H9 (cell line): ENCODE data around the gene ACOT7. TPM values are rescaled to one million over a fixed set of nuclear protein-coding genes. Genes with fewer than 3 reads are reported as not detected.
A peak's percentile ranks its signal among the peaks of the same experiment; 100 is the strongest.

ENCODE experiments used
- DNase-seq: peaks from one replicate; pipeline ENCODE4 v3.0.0-alpha.2; 2017
- H2AFZ ChIP-seq: one replicate; pipeline ENCODE4 v1.6.1; 2013; ENCODE audit warnings: mild to moderate bottlenecking, low read length, control low read depth, moderate library complexity
- H2AK5ac ChIP-seq: 2 replicates; pipeline ENCODE4 v1.6.1; 2013; ENCODE audit warnings: low read length, control low read depth, mixed read lengths; ENCODE audit not compliant: insufficient read length
- H2BK120ac ChIP-seq: one replicate; pipeline ENCODE4 v1.6.1; 2013; ENCODE audit warnings: low read depth, mild to moderate bottlenecking, low read length, control low read depth, inconsistent platforms; ENCODE audit not compliant: poor library complexity, severe bottlenecking
- H2BK12ac ChIP-seq: 2 replicates; pipeline ENCODE4 v1.6.1; 2013; ENCODE audit warnings: low read length, control low read depth, mixed read lengths, low read depth; ENCODE audit not compliant: insufficient read length
- H2BK15ac ChIP-seq: 2 replicates; pipeline ENCODE4 v1.6.1; 2013; ENCODE audit warnings: low read depth, low read length, control low read depth
- H2BK20ac ChIP-seq: one replicate; pipeline ENCODE4 v1.6.1; 2013; ENCODE audit warnings: low read depth, mild to moderate bottlenecking, low read length, control low read depth, inconsistent platforms; ENCODE audit not compliant: poor library complexity, severe bottlenecking
- H2BK5ac ChIP-seq: 2 replicates; pipeline ENCODE4 v1.6.1; 2013; ENCODE audit warnings: low read length, control low read depth, mixed read lengths; ENCODE audit not compliant: insufficient read length
- H3K14ac ChIP-seq: 2 replicates; pipeline ENCODE4 v1.6.1; 2013; ENCODE audit warnings: low read length, control low read depth; ENCODE audit not compliant: insufficient read depth
- H3K18ac ChIP-seq: 2 replicates; pipeline ENCODE4 v1.6.1; 2013; ENCODE audit warnings: low read depth, mild to moderate bottlenecking, mixed read lengths, low read length, control low read depth; ENCODE audit not compliant: insufficient read length
- H3K23ac ChIP-seq: 2 replicates; pipeline ENCODE4 v1.6.1; 2013; ENCODE audit warnings: low read length, control low read depth, mixed read lengths, low read depth; ENCODE audit not compliant: insufficient read length
- H3K23me2 ChIP-seq: 2 replicates; pipeline ENCODE4 v1.6.1; 2013; ENCODE audit warnings: low read depth, mild to moderate bottlenecking, mixed read lengths, low read length, control low read depth; ENCODE audit not compliant: insufficient read length, poor library complexity, severe bottlenecking
- H3K27ac ChIP-seq: 2 replicates; pipeline ENCODE4 v1.5.1; 2013; ENCODE audit warnings: low read length, control low read depth, mixed read lengths, low read depth; ENCODE audit not compliant: insufficient read length
- H3K27me3 ChIP-seq: 2 replicates; pipeline ENCODE4 v1.6.1; 2013; ENCODE audit warnings: low read length, control low read depth, inconsistent platforms; ENCODE audit not compliant: insufficient read depth
- H3K4ac ChIP-seq: 2 replicates; pipeline ENCODE4 v1.6.1; 2013; ENCODE audit warnings: low read depth, mild to moderate bottlenecking, control low read depth, inconsistent platforms, low read length, moderate library complexity
- H3K4me1 ChIP-seq: 2 replicates; pipeline ENCODE4 v1.6.1; 2013; ENCODE audit warnings: low read length, control low read depth, inconsistent platforms; ENCODE audit not compliant: insufficient read depth
- H3K4me2 ChIP-seq: 2 replicates; pipeline ENCODE4 v1.6.1; 2013; ENCODE audit warnings: low read length, control low read depth, mixed read lengths; ENCODE audit not compliant: insufficient read length, insufficient read depth
- H3K56ac ChIP-seq: 2 replicates; pipeline ENCODE4 v1.6.1; 2013; ENCODE audit warnings: low read depth, mild to moderate bottlenecking, mixed read lengths, low read length, control low read depth; ENCODE audit not compliant: insufficient read length
- H3K79me1 ChIP-seq: 2 replicates; pipeline ENCODE4 v1.6.1; 2013; ENCODE audit warnings: low read depth, mild to moderate bottlenecking, moderate library complexity, low read length, control low read depth, inconsistent platforms; ENCODE audit not compliant: insufficient read depth, poor library complexity, severe bottlenecking
- H3K79me2 ChIP-seq: 2 replicates; pipeline ENCODE4 v1.6.1; 2013; ENCODE audit warnings: low read length, control low read depth, inconsistent platforms; ENCODE audit not compliant: insufficient read depth
- H3K9ac ChIP-seq: 2 replicates; pipeline ENCODE4 v1.6.1; 2013; ENCODE audit warnings: low read length, control low read depth, mixed read lengths; ENCODE audit not compliant: insufficient read length; ENCODE audit errors: extremely low read depth
- H3K9me3 ChIP-seq: one replicate; pipeline ENCODE4 v1.6.1; 2013; ENCODE audit warnings: low read depth, low read length, inconsistent platforms; ENCODE audit not compliant: control insufficient read depth
- H3T11ph ChIP-seq: one replicate; pipeline ENCODE4 v1.6.1; 2013; ENCODE audit warnings: mild to moderate bottlenecking, low read length, control low read depth, inconsistent platforms
- H4K20me1 ChIP-seq: one replicate; pipeline ENCODE4 v1.6.1; 2013; ENCODE audit not compliant: control insufficient read depth, insufficient read length, insufficient read depth
- H4K5ac ChIP-seq: 2 replicates; pipeline ENCODE4 v1.6.1; 2013; ENCODE audit warnings: low read depth, mild to moderate bottlenecking, mixed read lengths, low read length, control low read depth; ENCODE audit not compliant: insufficient read length
- H4K8ac ChIP-seq: replicated peaks from 2 replicates; pipeline ENCODE4 v1.6.1; 2013; ENCODE audit warnings: low read length, control low read depth, mixed read lengths, low read depth; ENCODE audit not compliant: insufficient read length
- H4K91ac ChIP-seq: 2 replicates; pipeline ENCODE4 v1.6.1; 2013; ENCODE audit warnings: low read depth, mild to moderate bottlenecking, moderate library complexity, mixed read lengths, low read length, control low read depth; ENCODE audit not compliant: insufficient read length
- H3K27ac Mint-ChIP-seq, 3 experiments: 2 replicates in 2 of 3; 3 replicates in 1 of 3; pipeline ENCODE4 v1.8.0; 2020 to 2021; ENCODE audit warnings: mixed read lengths in 3 of 3, mild to moderate bottlenecking in 1 of 3, moderate library complexity in 1 of 3
- H3K27me3 Mint-ChIP-seq: 2 replicates; pipeline ENCODE4 v1.8.0; 2021; ENCODE audit warnings: low read depth, mild to moderate bottlenecking, moderate library complexity, mixed read lengths
- H3K36me3 Mint-ChIP-seq, 3 experiments: 2 replicates in 2 of 3; 3 replicates in 1 of 3; pipeline ENCODE4 v1.8.0; 2020 to 2021; ENCODE audit warnings: low read depth in 3 of 3, mixed read lengths in 3 of 3; ENCODE audit not compliant: insufficient read depth in 1 of 3
- H3K4me1 Mint-ChIP-seq, 2 experiments: 2 replicates each; pipeline ENCODE4 v1.8.0; 2020; ENCODE audit warnings: mixed read lengths in 2 of 2
- H3K4me3 Mint-ChIP-seq, 2 experiments: 2 replicates in 1 of 2; 3 replicates in 1 of 2; pipeline ENCODE4 v1.8.0; 2020 to 2021; ENCODE audit warnings: mild to moderate bottlenecking in 2 of 2, mixed read lengths in 2 of 2, moderate library complexity in 1 of 2
- H3K9me3 Mint-ChIP-seq, 2 experiments: 2 replicates in 1 of 2; 3 replicates in 1 of 2; pipeline ENCODE4 v1.8.0; 2020; ENCODE audit warnings: mild to moderate bottlenecking in 2 of 2, mixed read lengths in 2 of 2, moderate library complexity in 1 of 2
- WGBS: extraction: QIAGEN DNeasy Blood & Tissue Kit; methylation state at CpG from one replicate; pipeline ENCODE4 v1.1.7; 2013; ENCODE audit warnings: missing lambda C conversion rate, low lambda C conversion rate, mixed read lengths; ENCODE audit not compliant: insufficient read length; ENCODE audit errors: extremely low coverage; 5-methylcytosine and 5-hydroxymethylcytosine counted together
- microRNA-seq: library from miRNA; unstranded; fragments of <30 nt; microRNA quantifications from one replicate; pipeline ENCODE4, GENCODE V29; 2020; ENCODE audit warnings: borderline microRNAs expressed
- total RNA-seq: library from RNA; stranded (reverse); gene quantifications from 2 replicates; pipeline ENCODE4 v1.2.1, GENCODE V29; 2021
- TF ChIP-seq, protein P1 (sequence below): fragments of 200-600 bp; sonication (generic); conservative IDR thresholded peaks from 3 replicates; pipeline ENCODE4 v1.8.0; 2021; ENCODE audit warnings: antibody characterized with exemption, mild to moderate bottlenecking

ACOT7 gene
- total RNA-seq, 1 experiment from 2014 or later = 87.4 TPM

DNA sequence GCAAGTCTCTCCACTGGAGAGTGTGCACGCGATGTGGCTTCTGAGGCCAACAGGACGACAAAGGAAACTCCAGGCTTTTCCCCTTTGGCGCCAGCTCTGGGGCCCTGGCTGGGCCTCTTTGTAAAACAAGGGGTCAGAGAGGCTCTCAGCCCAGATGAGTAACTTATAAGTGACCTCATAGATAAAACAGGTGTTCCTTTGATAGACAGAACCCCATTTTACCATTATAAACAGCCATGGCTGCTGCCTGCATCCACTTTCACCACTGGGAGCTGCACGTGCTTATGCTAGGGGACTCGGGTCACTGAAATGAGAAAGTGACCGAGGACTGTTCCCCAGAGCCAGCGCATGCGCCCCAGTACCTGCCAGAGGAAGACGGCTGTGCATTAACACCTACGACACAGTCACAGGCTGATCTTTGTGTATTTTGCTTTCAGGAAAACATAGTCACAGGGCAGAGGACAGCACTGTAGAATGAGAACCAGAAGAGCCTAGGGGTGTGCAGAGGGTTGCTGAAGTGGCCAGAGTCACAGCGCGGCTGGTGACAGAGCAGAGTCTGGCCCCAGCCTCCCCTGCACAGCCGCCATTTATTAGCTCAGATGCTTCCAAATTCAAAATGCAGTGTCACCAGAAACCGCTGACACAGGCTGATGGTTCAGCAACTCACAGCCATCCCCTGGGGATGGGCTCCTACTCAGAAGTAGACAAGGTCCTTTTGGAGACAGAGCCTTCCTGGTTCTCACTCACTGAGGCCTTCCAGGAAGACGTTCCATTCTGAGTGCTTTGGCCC is 175.0 kb downstream of the ACOT7 start:
- Mint-ChIP-seq H3K4me3 (no peak overlapping the region), H3K36me3 (peaks cover 8 to 29% (median 16%) of the 10 kb centered on the region in 3 experiments; a peak in 6 of 7 replicates), H3K27me3 (peaks cover 9% of the 10 kb centered on the region), H3K27ac (peak overlapping the region in 2 of 3 experiments; percentile 37 to 53; a peak in 3 of 7 replicates), H3K9me3 (no peaks in the 10 kb centered on the region), H3K4me1 (peaks cover 2 to 6% of the 10 kb centered on the region in 2 experiments; a peak in 2 of 4 replicates)
- Histone ChIP-seq H2AK5ac (no peak overlapping the region), H3K9ac (no peak overlapping the region), H2BK15ac (no peak overlapping the region), H4K91ac (no peak overlapping the region), H2AFZ (no peak overlapping the region), H3K23me2 (no peaks in the 10 kb centered on the region), H2BK20ac (no peak overlapping the region), H2BK12ac (no peak overlapping the region), H3K79me2 (no peaks in the 10 kb centered on the region), H3K79me1 (no peaks in the 10 kb centered on the region), H4K5ac (no peak overlapping the region), H3K27ac (no peak overlapping the region), H3K9me3 (no peaks in the 10 kb centered on the region), H3K27me3 (no peaks in the 10 kb centered on the region), H3K14ac (peak overlapping the region; percentile 8; the same call in 1 of the 2 replicates), H3K4me1 (no peaks in the 10 kb centered on the region), H2BK120ac (no peak overlapping the region), H3K56ac (no peak overlapping the region), H3K18ac (no peak overlapping the region), H4K20me1 (no peaks in the 10 kb centered on the region), H3K23ac (no peak overlapping the region), H3K4me2 (no peak overlapping the region), H3T11ph (no peak overlapping the region), H2BK5ac (no peak overlapping the region), H3K4ac (no peak overlapping the region), H4K8ac (no peak overlapping the region)
- no peak for DNase-seq
- TF ChIP-seq, protein P1, sequence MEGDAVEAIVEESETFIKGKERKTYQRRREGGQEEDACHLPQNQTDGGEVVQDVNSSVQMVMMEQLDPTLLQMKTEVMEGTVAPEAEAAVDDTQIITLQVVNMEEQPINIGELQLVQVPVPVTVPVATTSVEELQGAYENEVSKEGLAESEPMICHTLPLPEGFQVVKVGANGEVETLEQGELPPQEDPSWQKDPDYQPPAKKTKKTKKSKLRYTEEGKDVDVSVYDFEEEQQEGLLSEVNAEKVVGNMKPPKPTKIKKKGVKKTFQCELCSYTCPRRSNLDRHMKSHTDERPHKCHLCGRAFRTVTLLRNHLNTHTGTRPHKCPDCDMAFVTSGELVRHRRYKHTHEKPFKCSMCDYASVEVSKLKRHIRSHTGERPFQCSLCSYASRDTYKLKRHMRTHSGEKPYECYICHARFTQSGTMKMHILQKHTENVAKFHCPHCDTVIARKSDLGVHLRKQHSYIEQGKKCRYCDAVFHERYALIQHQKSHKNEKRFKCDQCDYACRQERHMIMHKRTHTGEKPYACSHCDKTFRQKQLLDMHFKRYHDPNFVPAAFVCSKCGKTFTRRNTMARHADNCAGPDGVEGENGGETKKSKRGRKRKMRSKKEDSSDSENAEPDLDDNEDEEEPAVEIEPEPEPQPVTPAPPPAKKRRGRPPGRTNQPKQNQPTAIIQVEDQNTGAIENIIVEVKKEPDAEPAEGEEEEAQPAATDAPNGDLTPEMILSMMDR = no peak
- no CpG with 5 or more reads among the region's 16 CpGs for WGBS

Small RNAs within 50 kb of the gene (microRNA-seq; reads per million reads assigned to microRNA genes)
- gene MIR4252 = not detected

Other genes with a start within 250 kb of the ACOT7 start
- gene CHD5, start 213.4 kb downstream of the ACOT7 start, total RNA-seq = 0.99 and 1.6 TPM in 2 replicates
- 547 and 582 TPM in 2 replicates for gene RPL22, start 194.2 kb downstream of the ACOT7 start, total RNA-seq
- gene RNF207, start 187.6 kb downstream of the ACOT7 start, total RNA-seq = 4.9 and 7.1 TPM in 2 replicates
- gene ICMT, start 157.8 kb downstream of the ACOT7 start, total RNA-seq = 107 and 114 TPM in 2 replicates
- gene HES3, start 149.6 kb downstream of the ACOT7 start, total RNA-seq = 89.9 and 93.4 TPM in 2 replicates
- 8.9 and 9.6 TPM in 2 replicates for gene GPR153, start 132.7 kb downstream of the ACOT7 start, total RNA-seq
- 0.81 and 1.2 TPM in 2 replicates for gene HES2, start 26.2 kb upstream of the ACOT7 start, total RNA-seq
- 53.1 and 59.3 TPM in 2 replicates for gene ESPN, start 31.0 kb upstream of the ACOT7 start, total RNA-seq
- 18.3 and 19.4 TPM in 2 replicates for gene TNFRSF25, start 72.4 kb upstream of the ACOT7 start, total RNA-seq
- gene PLEKHG5, start 97.9 kb upstream of the ACOT7 start, total RNA-seq = 20.7 and 22.3 TPM in 2 replicates
- gene NOL9, start 160.7 kb upstream of the ACOT7 start, total RNA-seq = 49.4 and 50.4 TPM in 2 replicates
- gene TAS1R1, start 161.5 kb upstream of the ACOT7 start, total RNA-seq = not detected in 2 replicates
- gene ZBTB48, start 186.2 kb upstream of the ACOT7 start, total RNA-seq = 30.3 and 33.2 TPM in 2 replicates
- gene KLHL21, start 209.1 kb upstream of the ACOT7 start, total RNA-seq = 31.9 and 32.7 TPM in 2 replicates
- 55.8 and 56.4 TPM in 2 replicates for gene PHF13, start 220.0 kb upstream of the ACOT7 start, total RNA-seq
- 14.0 and 15.3 TPM in 2 replicates for gene THAP3, start 231.1 kb upstream of the ACOT7 start, total RNA-seq